Measurements from ENCODE around the gene SCNN1B. TPM values are rescaled to one million over a fixed set of nuclear protein-coding genes. Genes with fewer than 3 reads are reported as not detected.
"Not testable (repeated sequence)": the region's sequence is repeated elsewhere in the genome, so short reads cannot be mapped to it uniquely, and the experiment has no call there.

Gene SCNN1B
- polyA plus RNA-seq, 1 donor from 2014 or later, result not detected

DNA sequence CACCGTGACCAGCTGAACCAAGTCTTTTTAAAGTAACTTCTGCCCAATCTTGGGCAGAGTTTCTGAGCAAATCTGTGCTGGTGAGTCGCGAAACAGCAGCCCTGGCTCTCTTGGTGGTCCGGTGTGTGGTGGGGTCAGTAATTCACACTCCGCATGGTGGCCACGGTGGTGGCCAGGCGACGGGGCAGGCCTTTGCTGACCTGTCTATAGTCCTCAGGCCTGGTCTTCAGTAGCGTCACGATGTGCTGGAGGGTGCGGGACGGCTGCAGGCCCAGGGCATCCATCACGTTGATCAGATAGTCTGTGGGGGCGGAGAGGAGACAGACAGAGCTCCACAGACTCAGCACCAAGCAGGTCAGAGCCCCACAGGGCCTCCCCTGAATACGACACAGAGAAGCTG lies 86.7 kb downstream of the SCNN1B start:
- H3K9me3 ChIP-seq (ENCODE audit: low read length), result no peaks in the 10 kb centered on the region
- no peaks in the 10 kb centered on the region for H3K27me3 ChIP-seq (ENCODE audit: insufficient read depth, low read depth, low read length)
- TF ChIP-seq TAF1 (IDR thresholded peaks at IDR 0.05; ENCODE audit: low read depth) (no peak), SMC3 (conservative IDR thresholded peaks at IDR 0.05; ENCODE audit: poor library complexity) (no peak)
- no peak overlapping the region for H3K4me2 ChIP-seq (ENCODE audit: low read length)
- H3F3A ChIP-seq (ENCODE audit: insufficient read depth, low read length, poor library complexity, severe bottlenecking), result no peaks in the 10 kb centered on the region
- no peaks in the 10 kb centered on the region for H4K20me1 ChIP-seq (ENCODE audit: insufficient read depth)
- H3K9ac ChIP-seq (ENCODE audit: low read length), result no peak overlapping the region
- H2AFZ ChIP-seq (ENCODE audit: low read depth, low read length), result no peak overlapping the region
- no peaks in the 10 kb centered on the region for H3K9me2 ChIP-seq (ENCODE audit: insufficient read depth, low read length)
- H3K79me2 ChIP-seq (replicated peaks; ENCODE audit: insufficient read depth, low read length), result no peaks in the 10 kb centered on the region
- H3K36me3 ChIP-seq (ENCODE audit: insufficient read depth, low read length), result no peaks in the 10 kb centered on the region
- no peak overlapping the region for H3K4me3 ChIP-seq (ENCODE audit: low read length)
- no peak overlapping the region for H3K27ac ChIP-seq (ENCODE audit: low read length)

DNA sequence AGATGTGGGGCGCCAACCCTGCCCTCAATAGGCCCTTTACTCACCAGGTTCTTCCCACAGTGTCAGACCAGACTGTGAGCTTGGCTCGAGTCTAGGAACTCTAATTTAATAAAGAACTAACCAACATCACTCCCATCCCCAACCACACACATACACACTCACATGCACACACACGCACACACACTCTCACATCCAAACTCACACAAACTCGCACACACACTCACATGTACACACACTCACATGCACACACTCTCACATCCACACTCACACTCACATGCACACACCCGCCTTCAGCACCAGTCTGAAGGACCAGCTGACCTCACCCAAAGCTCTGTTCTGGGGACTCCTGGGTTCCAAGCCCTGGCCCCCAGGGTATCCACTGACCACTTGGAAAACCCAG lies 87.1 kb downstream of the SCNN1B start:
- Histone ChIP-seq H3F3A (ENCODE audit: insufficient read depth, low read length, poor library complexity, severe bottlenecking) (no peaks in the 10 kb centered on the region), H3K4me3 (ENCODE audit: low read length) (no peak overlapping the region), H3K9me2 (ENCODE audit: insufficient read depth, low read length) (no peaks in the 10 kb centered on the region), H3K4me2 (ENCODE audit: low read length) (no peak overlapping the region), H3K79me2 (replicated peaks; ENCODE audit: insufficient read depth, low read length) (no peaks in the 10 kb centered on the region), H3K27me3 (ENCODE audit: insufficient read depth, low read depth, low read length) (no peaks in the 10 kb centered on the region), H3K9me3 (ENCODE audit: low read length) (no peaks in the 10 kb centered on the region), H3K27ac (ENCODE audit: low read length) (no peak overlapping the region), H3K36me3 (ENCODE audit: insufficient read depth, low read length) (no peaks in the 10 kb centered on the region), H2AFZ (ENCODE audit: low read depth, low read length) (no peak overlapping the region), H3K9ac (ENCODE audit: low read length) (no peak overlapping the region), H4K20me1 (ENCODE audit: insufficient read depth) (no peaks in the 10 kb centered on the region)
- TF ChIP-seq EP300 (conservative IDR thresholded peaks at IDR 0.05; ENCODE audit: poor library complexity, severe bottlenecking), result no peak
- no peak for TF ChIP-seq RAD21 (conservative IDR thresholded peaks at IDR 0.05)
- TF ChIP-seq TAF1 (IDR thresholded peaks at IDR 0.05; ENCODE audit: low read depth), result no peak
- no peak for TF ChIP-seq POLR2AphosphoS5 (IDR thresholded peaks at IDR 0.05)
- TF ChIP-seq, protein P1, sequence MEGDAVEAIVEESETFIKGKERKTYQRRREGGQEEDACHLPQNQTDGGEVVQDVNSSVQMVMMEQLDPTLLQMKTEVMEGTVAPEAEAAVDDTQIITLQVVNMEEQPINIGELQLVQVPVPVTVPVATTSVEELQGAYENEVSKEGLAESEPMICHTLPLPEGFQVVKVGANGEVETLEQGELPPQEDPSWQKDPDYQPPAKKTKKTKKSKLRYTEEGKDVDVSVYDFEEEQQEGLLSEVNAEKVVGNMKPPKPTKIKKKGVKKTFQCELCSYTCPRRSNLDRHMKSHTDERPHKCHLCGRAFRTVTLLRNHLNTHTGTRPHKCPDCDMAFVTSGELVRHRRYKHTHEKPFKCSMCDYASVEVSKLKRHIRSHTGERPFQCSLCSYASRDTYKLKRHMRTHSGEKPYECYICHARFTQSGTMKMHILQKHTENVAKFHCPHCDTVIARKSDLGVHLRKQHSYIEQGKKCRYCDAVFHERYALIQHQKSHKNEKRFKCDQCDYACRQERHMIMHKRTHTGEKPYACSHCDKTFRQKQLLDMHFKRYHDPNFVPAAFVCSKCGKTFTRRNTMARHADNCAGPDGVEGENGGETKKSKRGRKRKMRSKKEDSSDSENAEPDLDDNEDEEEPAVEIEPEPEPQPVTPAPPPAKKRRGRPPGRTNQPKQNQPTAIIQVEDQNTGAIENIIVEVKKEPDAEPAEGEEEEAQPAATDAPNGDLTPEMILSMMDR (IDR thresholded peaks at IDR 0.05; ENCODE audit: poor library complexity, severe bottlenecking), result no peak
- TF ChIP-seq, protein P2, sequence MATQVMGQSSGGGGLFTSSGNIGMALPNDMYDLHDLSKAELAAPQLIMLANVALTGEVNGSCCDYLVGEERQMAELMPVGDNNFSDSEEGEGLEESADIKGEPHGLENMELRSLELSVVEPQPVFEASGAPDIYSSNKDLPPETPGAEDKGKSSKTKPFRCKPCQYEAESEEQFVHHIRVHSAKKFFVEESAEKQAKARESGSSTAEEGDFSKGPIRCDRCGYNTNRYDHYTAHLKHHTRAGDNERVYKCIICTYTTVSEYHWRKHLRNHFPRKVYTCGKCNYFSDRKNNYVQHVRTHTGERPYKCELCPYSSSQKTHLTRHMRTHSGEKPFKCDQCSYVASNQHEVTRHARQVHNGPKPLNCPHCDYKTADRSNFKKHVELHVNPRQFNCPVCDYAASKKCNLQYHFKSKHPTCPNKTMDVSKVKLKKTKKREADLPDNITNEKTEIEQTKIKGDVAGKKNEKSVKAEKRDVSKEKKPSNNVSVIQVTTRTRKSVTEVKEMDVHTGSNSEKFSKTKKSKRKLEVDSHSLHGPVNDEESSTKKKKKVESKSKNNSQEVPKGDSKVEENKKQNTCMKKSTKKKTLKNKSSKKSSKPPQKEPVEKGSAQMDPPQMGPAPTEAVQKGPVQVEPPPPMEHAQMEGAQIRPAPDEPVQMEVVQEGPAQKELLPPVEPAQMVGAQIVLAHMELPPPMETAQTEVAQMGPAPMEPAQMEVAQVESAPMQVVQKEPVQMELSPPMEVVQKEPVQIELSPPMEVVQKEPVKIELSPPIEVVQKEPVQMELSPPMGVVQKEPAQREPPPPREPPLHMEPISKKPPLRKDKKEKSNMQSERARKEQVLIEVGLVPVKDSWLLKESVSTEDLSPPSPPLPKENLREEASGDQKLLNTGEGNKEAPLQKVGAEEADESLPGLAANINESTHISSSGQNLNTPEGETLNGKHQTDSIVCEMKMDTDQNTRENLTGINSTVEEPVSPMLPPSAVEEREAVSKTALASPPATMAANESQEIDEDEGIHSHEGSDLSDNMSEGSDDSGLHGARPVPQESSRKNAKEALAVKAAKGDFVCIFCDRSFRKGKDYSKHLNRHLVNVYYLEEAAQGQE (IDR thresholded peaks at IDR 0.05; ENCODE audit: borderline replicate concordance), result no peak
- TF ChIP-seq SMC3 (conservative IDR thresholded peaks at IDR 0.05; ENCODE audit: poor library complexity), result no peak
- TF ChIP-seq EZH2 (IDR thresholded peaks at IDR 0.05; ENCODE audit: borderline replicate concordance, insufficient read depth, low read length, poor library complexity, severe bottlenecking), result no peak

DNA sequence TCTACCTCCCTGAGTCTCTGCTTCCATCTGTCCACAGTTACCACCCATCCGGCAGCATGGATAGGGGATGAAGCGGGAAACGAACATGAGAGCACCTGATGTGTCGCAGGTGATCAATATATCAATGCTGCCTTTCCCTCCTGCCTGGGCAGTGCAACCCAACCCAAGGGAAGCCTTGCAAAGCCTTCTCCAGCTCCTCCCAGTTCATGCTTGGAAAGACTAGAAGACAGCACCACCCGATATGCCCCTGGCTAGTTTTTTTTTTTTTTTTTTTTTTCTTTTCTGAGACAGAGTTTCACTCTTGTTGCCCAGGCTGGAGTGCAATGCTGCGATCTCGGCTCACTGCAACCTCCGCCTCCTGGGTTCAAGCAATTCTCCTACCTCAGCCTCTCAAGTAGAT lies 87.8 kb downstream of the SCNN1B start:
- not testable (repeated sequence) for H3K79me2 ChIP-seq (replicated peaks; ENCODE audit: insufficient read depth, low read length); H4K20me1 ChIP-seq (ENCODE audit: insufficient read depth); H3K4me3 ChIP-seq (ENCODE audit: low read length); H2AFZ ChIP-seq (ENCODE audit: low read depth, low read length); H3K4me2 ChIP-seq (ENCODE audit: low read length); H3K27ac ChIP-seq (ENCODE audit: low read length); H3K9me3 ChIP-seq (ENCODE audit: low read length); H3K27me3 ChIP-seq (ENCODE audit: insufficient read depth, low read depth, low read length); H3K9me2 ChIP-seq (ENCODE audit: insufficient read depth, low read length); H3K9ac ChIP-seq (ENCODE audit: low read length); H3F3A ChIP-seq (ENCODE audit: insufficient read depth, low read length, poor library complexity, severe bottlenecking); H3K36me3 ChIP-seq (ENCODE audit: insufficient read depth, low read length)
